Islet of Langerhans (tissue), 1 donor: ENCODE measurements around the gene CLDN19.

ENCODE experiments used
- FAIRE-seq: peaks from one replicate; lab custom pipeline; 2011; peaks lifted over from hg19 to GRCh38; lab: Jason Lieb, UNC

Gene CLDN19

DNA sequence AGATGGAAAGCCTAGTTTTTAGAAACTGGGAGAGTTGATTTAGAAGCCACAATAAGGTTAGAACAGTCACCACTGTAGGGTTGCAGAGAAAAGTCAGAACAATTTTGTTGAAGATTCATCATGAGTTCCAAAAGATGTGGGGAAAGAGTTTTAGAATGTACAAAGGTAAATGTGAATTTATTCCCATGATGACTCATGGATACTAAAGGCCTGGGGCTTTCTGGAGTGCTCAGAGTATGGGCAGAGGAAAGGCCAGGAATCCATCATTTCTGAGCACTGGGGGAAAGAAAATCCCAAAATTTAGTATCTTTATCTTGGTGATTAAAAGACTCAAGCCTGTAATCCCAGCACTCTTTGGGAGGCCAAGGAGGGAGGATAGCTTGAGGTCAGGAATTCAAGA is 40.0 kb downstream of the CLDN19 start:
- FAIRE-seq = no peak

DNA sequence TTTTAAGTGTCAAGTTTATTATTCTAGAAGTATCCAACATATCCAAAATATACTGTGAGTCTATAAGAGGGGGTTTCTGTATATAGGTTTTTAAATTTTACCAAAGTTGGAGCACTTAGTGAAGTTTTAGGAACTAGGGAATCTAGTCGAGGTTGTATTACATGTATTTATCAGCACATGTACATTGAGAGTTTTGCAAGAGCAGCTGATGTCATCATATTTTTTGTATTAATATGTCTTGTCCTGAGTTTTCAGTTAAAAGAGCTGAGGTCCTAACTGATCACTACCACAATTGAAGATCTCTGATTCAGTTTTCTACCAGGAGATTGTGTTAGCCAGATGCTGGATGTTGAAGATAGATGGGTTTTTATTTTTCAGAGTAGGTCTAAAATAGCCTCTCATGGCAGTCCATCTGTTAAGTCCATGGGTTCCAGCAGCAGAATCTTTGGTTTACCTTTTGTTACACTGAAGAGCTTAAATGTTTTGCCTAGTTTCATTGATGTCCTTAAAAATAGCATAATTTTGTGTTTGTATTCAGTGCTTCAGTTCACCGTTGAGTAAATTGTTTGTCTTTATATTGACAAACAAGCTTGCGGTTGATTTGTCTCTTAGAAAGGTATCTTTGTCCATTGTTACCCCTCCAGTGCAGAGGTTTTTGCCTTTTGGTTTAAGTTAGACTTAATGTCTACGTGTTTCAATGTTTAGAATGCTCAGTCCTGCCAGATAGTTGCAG is 41.8 kb downstream of the CLDN19 start:
- no peak for FAIRE-seq

DNA sequence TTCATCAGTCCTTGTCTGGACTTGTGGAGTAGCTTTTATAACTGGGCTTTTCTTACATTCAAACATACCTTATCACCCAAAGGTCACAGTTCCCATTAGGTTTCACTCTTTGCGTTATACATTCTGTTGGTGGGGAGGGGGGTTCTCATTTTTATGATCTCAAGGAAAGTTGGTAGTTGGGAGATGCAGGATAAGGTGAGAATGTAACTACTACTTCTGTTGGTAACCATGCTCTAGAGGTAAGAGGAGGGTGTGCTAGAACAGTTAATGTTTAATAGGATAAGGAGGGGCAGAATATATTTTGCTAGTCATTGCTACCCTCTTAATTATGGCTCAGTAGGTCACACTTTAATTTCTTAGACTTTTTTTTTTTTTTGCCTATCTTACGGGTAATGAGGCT is 47.1 kb downstream of the CLDN19 start:
- no peak for FAIRE-seq

DNA sequence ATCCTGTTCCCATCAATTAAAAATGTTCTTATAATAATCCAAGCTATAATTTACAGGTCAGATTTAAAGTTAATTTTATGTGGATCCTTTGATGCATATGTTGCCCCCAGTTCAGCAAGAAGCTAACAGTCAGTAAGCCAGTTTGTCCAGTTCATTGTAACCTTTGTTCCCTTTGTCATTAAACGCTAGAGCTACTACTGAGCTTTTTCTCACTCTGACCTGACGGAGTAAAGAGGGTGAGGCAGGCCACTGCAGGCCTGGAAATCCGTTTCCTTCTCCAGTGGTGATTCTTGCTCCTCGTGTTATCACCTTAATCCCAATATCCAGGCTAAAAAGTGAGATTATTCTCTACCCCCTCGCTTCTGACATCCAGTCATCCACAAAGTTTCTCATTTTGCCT is 47.6 kb downstream of the CLDN19 start:
- FAIRE-seq = peak; percentile 53

DNA sequence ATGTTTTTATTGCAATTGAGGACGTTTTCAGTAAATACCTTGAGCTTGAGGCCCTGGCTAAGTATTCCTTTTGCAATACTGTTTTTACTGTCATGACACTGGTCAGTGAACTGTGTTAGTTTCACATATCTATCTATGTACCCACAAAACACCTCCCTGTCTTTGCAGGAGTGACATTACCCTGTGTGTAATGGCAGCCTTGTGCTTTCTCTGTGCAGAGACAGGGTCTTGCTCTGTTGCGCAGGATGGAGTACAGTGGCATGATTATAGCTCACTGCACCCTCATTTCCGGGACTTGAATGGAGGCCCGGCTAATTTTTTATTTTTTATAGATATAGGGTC is 48.9 kb downstream of the CLDN19 start:
- no peak for FAIRE-seq

DNA sequence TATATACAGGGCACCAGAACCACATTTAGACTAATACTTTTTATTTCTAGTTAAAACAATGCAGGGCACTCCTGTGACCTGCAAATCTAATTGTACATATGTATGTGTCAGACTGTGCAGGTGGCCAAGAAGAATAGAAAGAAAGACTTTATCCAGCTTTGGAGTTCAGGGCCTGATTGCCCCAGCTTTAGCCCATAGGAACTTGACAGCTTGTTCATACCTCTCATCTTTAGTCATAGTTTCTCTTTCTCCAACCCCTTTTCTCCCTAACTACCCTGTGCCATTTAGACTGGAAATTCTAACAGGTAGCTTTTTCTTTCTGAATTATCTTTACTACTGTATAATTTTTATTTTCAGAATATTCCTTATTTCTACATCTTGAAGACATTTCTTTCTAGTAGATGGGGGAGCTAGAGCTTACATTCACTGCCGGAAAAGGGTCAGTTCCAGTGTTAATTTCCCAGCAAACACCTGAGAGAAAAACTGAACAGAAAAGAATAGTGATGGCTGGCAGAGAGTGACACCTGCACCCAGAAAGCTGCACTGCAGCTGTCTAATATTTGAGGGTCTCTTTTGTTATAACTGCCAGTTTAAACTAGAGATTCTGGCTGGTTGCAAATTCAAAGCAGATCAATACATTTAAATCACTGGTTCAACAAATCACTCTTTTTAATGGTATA is 49.4 kb downstream of the CLDN19 start:
- FAIRE-seq = no peak

DNA sequence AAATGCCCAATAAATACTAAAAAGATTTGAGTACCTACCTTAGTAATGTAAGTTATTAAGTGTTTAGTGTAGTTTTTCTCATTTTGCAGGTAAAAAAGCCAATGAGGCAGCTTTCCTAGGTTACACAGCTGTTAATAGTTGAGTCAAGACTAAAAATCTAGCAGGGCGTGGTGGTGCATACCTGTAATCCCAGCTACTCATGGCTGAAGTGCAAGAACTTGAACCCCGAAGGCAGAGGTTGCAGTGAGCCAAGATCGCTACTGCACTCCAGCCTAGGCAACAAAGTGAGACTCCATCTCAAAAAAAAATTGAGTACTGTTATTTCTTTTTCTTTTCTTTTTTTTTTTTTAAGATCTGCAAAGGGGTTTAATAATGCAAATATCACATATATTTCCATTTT is 50.1 kb downstream of the CLDN19 start:
- no peak for FAIRE-seq

DNA sequence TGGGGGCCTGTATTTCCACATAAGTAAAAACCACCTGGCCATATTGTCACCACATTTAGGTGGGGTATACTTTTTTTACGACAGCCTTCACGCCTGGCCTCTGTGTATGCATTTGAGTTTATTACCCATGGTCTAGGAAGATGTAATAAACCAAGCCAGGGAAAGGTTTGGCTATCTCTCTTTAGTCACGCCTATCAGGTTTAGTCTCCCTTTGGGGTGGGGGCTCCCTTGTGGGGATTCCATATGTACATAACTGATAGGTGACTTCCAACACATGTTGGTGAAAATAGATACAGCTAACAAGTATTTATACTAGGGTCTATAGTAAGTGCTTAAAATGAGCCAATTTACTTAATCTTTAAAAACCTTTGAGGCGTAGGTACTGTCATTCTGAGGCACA is 53.6 kb downstream of the CLDN19 start:
- no peak for FAIRE-seq

DNA sequence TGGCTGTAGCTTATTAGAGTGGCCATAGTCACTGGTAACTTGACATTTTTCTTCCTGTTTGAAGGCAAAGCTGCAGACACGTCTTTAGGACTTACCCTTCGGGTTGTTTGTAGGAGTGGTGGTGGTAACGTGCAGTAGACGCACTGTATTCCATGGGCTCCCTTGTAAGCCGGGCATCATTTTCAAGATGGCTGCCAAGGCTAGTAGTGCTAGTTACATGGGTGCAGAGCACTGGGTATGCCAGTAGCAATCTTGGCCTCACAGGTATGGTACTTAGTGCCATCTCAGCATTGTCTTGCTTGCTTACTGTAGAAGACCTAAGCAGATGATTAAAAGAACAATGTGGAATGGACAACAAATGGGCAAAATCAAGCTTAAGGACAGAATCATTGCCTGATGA is 55.9 kb downstream of the CLDN19 start:
- no peak for FAIRE-seq
